Glutamatergic neuron (in vitro differentiated cells): ENCODE results near the gene TMEM158. TPM values are rescaled to one million over a fixed set of nuclear protein-coding genes. Genes with fewer than 3 reads are reported as not detected.

Experiments used
- DNase-seq: peaks from one replicate; pipeline ENCODE4 v3.0.0; 2022
- H3K27ac Mint-ChIP-seq: one replicate; pipeline ENCODE4 v1.8.0; 2020; ENCODE audit warnings: mild to moderate bottlenecking, mixed read lengths, inconsistent platforms; ENCODE audit not compliant: unreplicated experiment
- H3K27me3 Mint-ChIP-seq: one replicate; pipeline ENCODE4 v1.8.0; 2020; ENCODE audit warnings: mild to moderate bottlenecking, moderate library complexity, mixed read lengths, inconsistent platforms; ENCODE audit not compliant: unreplicated experiment
- H3K36me3 Mint-ChIP-seq: one replicate; pipeline ENCODE4 v1.8.0; 2020; ENCODE audit warnings: mild to moderate bottlenecking, mixed read lengths, inconsistent platforms; ENCODE audit not compliant: unreplicated experiment
- H3K4me1 Mint-ChIP-seq: one replicate; pipeline ENCODE4 v1.8.0; 2020; ENCODE audit warnings: mild to moderate bottlenecking, low read depth, mixed read lengths, inconsistent platforms; ENCODE audit not compliant: unreplicated experiment
- H3K4me3 Mint-ChIP-seq: one replicate; pipeline ENCODE4 v1.8.0; 2020; ENCODE audit warnings: mild to moderate bottlenecking, mixed read lengths, inconsistent platforms; ENCODE audit not compliant: unreplicated experiment
- H3K9me3 Mint-ChIP-seq: one replicate; pipeline ENCODE4 v1.8.0; 2020; ENCODE audit warnings: mild to moderate bottlenecking, moderate library complexity, mixed read lengths, inconsistent platforms; ENCODE audit not compliant: unreplicated experiment
- total RNA-seq: library from RNA; stranded (reverse); fragmentation: NEBNext Ultra II Directional; extraction: Animal tissue kit (Norgen Biotek cat#: 25700); gene quantifications from one replicate; pipeline ENCODE4 v1.2.1, GENCODE V29; 2021; ENCODE audit not compliant: unreplicated experiment
- TF ChIP-seq, protein P1 (sequence below): fragments of 200-600 bp; sonication (generic); IDR thresholded peaks from one replicate; pipeline ENCODE4 v1.5.0; 2021; ENCODE audit not compliant: partially characterized antibody, unreplicated experiment

TMEM158 gene
- total RNA-seq, 1 donor from 2014 or later = 7.8 TPM

DNA sequence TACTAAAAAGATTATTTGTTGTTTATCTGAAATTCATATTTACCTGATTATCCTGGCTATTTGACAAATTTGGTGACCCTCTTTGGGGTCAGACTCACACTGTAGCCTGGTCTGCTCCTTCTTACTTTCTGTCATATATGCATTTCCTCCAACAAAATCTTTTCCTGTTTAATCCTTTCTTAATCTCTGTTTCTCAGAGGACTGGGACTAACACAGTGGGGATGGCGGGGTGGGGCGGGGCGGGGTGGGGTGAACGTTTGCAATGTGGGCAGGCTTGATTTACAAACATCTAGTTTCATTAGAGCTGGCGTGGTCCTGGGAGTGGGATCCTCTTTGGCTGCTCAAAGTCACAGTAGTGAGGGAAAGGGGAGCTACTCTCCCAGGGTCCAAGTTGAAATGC lies 44.6 kb downstream of the TMEM158 start:
- H3K9me3 Mint-ChIP-seq = peaks cover 1% of the 10 kb centered on the region
- no peak overlapping the region for H3K4me3 Mint-ChIP-seq
- TF ChIP-seq, protein P1, sequence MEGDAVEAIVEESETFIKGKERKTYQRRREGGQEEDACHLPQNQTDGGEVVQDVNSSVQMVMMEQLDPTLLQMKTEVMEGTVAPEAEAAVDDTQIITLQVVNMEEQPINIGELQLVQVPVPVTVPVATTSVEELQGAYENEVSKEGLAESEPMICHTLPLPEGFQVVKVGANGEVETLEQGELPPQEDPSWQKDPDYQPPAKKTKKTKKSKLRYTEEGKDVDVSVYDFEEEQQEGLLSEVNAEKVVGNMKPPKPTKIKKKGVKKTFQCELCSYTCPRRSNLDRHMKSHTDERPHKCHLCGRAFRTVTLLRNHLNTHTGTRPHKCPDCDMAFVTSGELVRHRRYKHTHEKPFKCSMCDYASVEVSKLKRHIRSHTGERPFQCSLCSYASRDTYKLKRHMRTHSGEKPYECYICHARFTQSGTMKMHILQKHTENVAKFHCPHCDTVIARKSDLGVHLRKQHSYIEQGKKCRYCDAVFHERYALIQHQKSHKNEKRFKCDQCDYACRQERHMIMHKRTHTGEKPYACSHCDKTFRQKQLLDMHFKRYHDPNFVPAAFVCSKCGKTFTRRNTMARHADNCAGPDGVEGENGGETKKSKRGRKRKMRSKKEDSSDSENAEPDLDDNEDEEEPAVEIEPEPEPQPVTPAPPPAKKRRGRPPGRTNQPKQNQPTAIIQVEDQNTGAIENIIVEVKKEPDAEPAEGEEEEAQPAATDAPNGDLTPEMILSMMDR = no peak
- peaks cover 3% of the 10 kb centered on the region for H3K27me3 Mint-ChIP-seq
- no peak overlapping the region for H3K27ac Mint-ChIP-seq
- DNase-seq = no peak
- H3K36me3 Mint-ChIP-seq = no peaks in the 10 kb centered on the region
- peaks cover 6% of the 10 kb centered on the region for H3K4me1 Mint-ChIP-seq

DNA sequence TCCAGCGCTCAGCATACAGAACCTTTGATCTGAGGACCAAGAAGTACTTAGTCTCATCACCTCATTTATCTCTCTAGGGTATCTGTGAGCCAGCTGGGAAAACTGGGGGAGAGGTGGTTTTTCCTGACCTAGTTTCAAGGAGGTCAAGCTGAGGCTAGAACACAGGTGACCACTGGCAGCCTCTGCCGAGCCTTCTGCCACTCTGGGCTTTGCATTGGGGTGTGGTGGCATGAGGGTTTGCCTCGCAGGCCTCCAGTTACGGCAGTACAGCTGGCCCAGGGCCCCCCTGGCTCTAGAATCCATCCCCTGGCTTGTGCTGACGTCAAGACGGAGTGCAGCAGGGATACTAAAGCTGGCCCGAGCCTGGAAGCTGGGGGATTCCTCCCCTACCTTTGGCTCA lies 45.2 kb downstream of the TMEM158 start:
- H3K27ac Mint-ChIP-seq = no peak overlapping the region
- H3K4me3 Mint-ChIP-seq = no peak overlapping the region
- H3K4me1 Mint-ChIP-seq = peaks cover 6% of the 10 kb centered on the region
- peaks cover 2% of the 10 kb centered on the region for H3K27me3 Mint-ChIP-seq
- no peak for DNase-seq
- peaks cover 1% of the 10 kb centered on the region for H3K9me3 Mint-ChIP-seq
- no peaks in the 10 kb centered on the region for H3K36me3 Mint-ChIP-seq
- TF ChIP-seq, protein P1 = no peak

DNA sequence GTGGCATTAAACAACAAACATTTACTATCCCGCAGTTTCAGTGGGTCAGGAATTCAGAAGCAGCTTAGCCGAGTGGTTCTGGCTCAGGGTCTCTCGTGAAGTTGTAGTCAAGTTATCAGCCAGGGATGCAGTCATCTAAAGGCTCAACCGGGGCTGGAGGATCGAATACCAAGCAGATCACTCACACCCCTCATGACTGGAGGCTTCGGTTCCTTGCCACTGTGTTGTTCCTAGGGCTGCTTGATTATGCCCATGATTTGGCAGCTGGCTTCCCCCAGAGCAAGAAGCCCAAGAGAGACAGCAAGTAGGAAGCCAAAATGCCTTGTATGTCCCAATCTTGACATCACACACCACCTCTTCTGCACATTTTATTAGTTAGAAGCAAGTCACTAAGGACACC lies 46.0 kb downstream of the TMEM158 start:
- Mint-ChIP-seq H3K4me3 (no peak overlapping the region), H3K9me3 (peaks cover 1% of the 10 kb centered on the region), H3K36me3 (peaks cover 4% of the 10 kb centered on the region), H3K27ac (no peak overlapping the region), H3K27me3 (peaks cover 2% of the 10 kb centered on the region), H3K4me1 (peaks cover 6% of the 10 kb centered on the region)
- no peak for DNase-seq
- TF ChIP-seq, protein P1 = no peak

DNA sequence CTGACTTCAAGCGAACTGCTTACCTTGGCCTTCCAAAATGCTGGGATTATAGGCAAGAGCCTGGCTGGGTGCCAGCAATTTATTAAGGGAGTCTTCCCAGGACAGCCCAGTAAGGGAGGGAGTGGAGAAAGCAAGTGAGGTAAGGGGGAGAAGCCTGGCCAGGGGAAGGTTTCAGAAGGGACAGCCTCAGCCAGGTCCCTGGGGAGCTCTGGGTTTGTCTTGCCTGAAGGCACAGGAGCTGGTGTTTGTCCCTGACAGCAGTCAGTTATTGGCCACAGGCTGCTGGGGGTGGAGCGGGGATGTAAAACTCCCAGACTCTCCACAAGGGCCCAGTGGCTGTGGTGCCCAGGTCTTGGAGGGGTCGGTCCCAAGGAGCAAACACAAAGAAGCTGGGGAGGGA lies 46.9 kb downstream of the TMEM158 start:
- TF ChIP-seq, protein P1 = no peak
- Mint-ChIP-seq H3K4me1 (peaks cover 6% of the 10 kb centered on the region), H3K36me3 (peaks cover 4% of the 10 kb centered on the region), H3K27me3 (peaks cover 2% of the 10 kb centered on the region), H3K9me3 (peaks cover 1% of the 10 kb centered on the region), H3K4me3 (no peak overlapping the region), H3K27ac (no peak overlapping the region)
- peak; percentile 48 for DNase-seq

DNA sequence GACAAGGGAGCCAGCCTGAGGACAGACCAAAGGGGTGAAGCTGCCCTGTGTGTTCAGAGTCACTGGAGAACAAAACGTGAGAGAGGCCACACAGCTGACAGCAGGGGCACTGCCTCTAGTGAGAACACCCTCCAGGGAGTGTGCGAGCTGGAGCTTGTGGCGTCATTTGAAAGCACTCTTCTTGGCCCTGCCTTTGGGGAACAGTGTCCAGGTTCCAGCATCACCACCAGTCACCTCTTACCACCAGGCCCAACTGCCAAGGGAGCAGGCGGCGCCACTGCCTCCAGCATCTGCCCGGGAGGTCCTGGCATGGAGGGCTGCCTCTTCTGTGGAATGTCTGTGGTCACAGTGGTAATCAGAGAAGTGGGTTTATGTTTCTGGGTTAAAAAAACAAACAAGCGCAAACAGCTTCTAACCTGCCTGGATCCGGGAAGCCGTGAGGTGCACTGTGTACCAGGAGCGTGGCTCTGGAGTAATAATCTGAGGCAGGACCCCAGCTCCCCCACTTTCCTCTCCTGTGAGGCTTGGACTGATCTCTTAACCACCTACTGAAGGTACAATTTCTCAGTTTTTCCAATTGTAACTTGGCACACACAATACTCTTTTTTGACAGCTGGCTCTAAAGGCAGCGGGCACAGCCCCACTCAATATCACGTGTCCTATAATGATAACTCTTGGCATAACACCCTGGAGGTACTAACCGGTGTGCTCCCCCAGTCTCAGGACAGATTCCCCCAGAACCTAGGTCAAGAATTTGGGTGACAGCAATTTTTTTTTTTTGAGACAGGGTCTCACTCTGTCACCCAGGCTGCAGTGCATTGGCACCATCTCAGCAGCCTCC lies 47.7 kb downstream of the TMEM158 start:
- Mint-ChIP-seq H3K27me3 (peaks cover 2% of the 10 kb centered on the region), H3K4me1 (peaks cover 6% of the 10 kb centered on the region), H3K27ac (no peak overlapping the region), H3K36me3 (peaks cover 4% of the 10 kb centered on the region), H3K4me3 (no peak overlapping the region), H3K9me3 (peaks cover 1% of the 10 kb centered on the region)
- TF ChIP-seq, protein P1 = no peak
- no peak for DNase-seq
